KMS-11 (cell line): ENCODE results near the gene CLDN8.

Source experiments
- H2AFZ ChIP-seq: fragments of 200-600 bp; sonication (generic); 2 replicates; pipeline ENCODE4 v1.6.1; 2016; ENCODE audit warnings: antibody characterized with exemption, mixed run types, low read depth
- H3K27ac ChIP-seq: fragments of 200-600 bp; sonication (generic); 2 replicates; pipeline ENCODE4 v1.6.1; 2016; ENCODE audit warnings: mild to moderate bottlenecking, mixed run types
- H3K27me3 ChIP-seq: fragments of 200-600 bp; sonication (generic); 2 replicates; pipeline ENCODE4 v1.6.1; 2017; ENCODE audit warnings: mild to moderate bottlenecking, low read depth, mixed run types, moderate library complexity; ENCODE audit not compliant: insufficient read depth
- H3K36me3 ChIP-seq: fragments of 200-600 bp; sonication (generic); 2 replicates; pipeline ENCODE4 v1.6.1; 2017; ENCODE audit warnings: mild to moderate bottlenecking, mixed run types; ENCODE audit not compliant: insufficient read depth
- H3K4me1 ChIP-seq: fragments of 200-600 bp; sonication (generic); 2 replicates; pipeline ENCODE4 v1.6.1; 2016; ENCODE audit warnings: mild to moderate bottlenecking, low read depth, mixed run types; ENCODE audit not compliant: poor library complexity, severe bottlenecking
- H3K4me2 ChIP-seq: fragments of 200-600 bp; sonication (generic); 2 replicates; pipeline ENCODE4 v1.7.0; 2016; ENCODE audit warnings: mild to moderate bottlenecking, mixed run types
- H3K4me3 ChIP-seq: fragments of 200-600 bp; sonication (generic); IDR thresholded peaks from 2 replicates; pipeline ENCODE4 v1.6.1; 2017; ENCODE audit warnings: low read depth, low read length, mixed read lengths; ENCODE audit not compliant: insufficient read depth
- H3K79me2 ChIP-seq: fragments of 200-600 bp; sonication (generic); 2 replicates; pipeline ENCODE4 v1.6.1; 2016; ENCODE audit warnings: low read depth, mixed run types; ENCODE audit not compliant: insufficient read depth
- H3K9ac ChIP-seq: fragments of 200-600 bp; sonication (generic); 2 replicates; pipeline ENCODE4 v1.6.1; 2016; ENCODE audit warnings: mild to moderate bottlenecking, mixed run types
- H4K20me1 ChIP-seq: fragments of 200-600 bp; sonication (generic); 2 replicates; pipeline ENCODE4 v1.6.1; 2016; ENCODE audit warnings: mild to moderate bottlenecking, mixed run types; ENCODE audit not compliant: insufficient read depth
- TF ChIP-seq, protein P1 (sequence below): fragments of 200-600 bp; sonication (generic); conservative IDR thresholded peaks from 2 replicates; pipeline ENCODE4 v1.6.1; 2017; ENCODE audit warnings: low read depth, mild to moderate bottlenecking, antibody characterized with exemption, low read length, moderate library complexity, mixed read lengths

The CLDN8 gene

DNA sequence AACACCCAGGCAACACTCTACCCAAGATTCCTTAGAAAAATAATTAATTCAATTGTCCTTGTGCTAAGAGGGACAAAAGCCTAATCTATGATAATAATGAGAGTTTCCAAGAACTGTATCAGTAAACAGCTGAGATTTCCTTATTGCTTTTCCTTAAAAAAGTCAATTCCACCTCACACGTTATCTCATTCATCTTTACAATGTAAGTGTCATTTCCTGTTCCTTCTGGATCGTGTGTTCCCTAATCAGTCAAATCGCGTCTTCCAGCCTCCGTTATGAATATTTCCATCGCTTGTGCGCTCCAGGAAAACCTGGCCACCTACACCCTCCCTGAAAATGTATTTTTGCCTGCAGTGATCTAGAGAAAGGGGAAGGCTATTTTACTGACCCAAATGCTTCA is 25.3 kb downstream of the CLDN8 start:
- no peak overlapping the region for H3K4me2 ChIP-seq
- no peak overlapping the region for H3K9ac ChIP-seq
- H4K20me1 ChIP-seq: no peaks in the 10 kb centered on the region
- no peaks in the 10 kb centered on the region for H3K4me1 ChIP-seq
- H3K4me3 ChIP-seq: no peak overlapping the region
- H3K27ac ChIP-seq: no peak overlapping the region
- no peaks in the 10 kb centered on the region for H3K36me3 ChIP-seq
- no peaks in the 10 kb centered on the region for H3K27me3 ChIP-seq
- no peak overlapping the region for H2AFZ ChIP-seq
- no peaks in the 10 kb centered on the region for H3K79me2 ChIP-seq
- TF ChIP-seq, protein P1, sequence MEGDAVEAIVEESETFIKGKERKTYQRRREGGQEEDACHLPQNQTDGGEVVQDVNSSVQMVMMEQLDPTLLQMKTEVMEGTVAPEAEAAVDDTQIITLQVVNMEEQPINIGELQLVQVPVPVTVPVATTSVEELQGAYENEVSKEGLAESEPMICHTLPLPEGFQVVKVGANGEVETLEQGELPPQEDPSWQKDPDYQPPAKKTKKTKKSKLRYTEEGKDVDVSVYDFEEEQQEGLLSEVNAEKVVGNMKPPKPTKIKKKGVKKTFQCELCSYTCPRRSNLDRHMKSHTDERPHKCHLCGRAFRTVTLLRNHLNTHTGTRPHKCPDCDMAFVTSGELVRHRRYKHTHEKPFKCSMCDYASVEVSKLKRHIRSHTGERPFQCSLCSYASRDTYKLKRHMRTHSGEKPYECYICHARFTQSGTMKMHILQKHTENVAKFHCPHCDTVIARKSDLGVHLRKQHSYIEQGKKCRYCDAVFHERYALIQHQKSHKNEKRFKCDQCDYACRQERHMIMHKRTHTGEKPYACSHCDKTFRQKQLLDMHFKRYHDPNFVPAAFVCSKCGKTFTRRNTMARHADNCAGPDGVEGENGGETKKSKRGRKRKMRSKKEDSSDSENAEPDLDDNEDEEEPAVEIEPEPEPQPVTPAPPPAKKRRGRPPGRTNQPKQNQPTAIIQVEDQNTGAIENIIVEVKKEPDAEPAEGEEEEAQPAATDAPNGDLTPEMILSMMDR: no peak

DNA sequence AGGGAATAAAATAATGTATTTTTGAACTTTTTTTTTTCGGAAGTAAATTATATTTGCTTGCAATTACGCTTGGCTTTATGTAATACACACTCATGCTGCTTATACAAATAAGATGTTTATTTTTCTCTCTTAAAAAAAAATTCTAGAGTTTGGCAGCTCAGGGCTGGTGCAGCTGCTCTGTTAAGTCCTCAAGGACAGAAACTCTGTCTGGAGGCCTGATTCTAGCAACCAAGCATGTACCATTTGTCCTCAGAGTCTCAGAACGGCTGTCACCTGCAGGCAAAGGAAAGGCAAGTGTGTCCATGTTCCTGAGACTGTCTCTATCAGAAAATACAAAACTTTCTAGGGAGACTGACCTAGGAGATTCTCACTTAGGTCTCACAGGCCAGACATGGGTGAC is 26.1 kb downstream of the CLDN8 start:
- Histone ChIP-seq H3K27ac (no peak overlapping the region), H3K36me3 (no peaks in the 10 kb centered on the region), H3K79me2 (no peaks in the 10 kb centered on the region), H3K4me3 (no peak overlapping the region), H3K9ac (no peak overlapping the region), H3K27me3 (no peaks in the 10 kb centered on the region), H3K4me1 (no peaks in the 10 kb centered on the region), H4K20me1 (no peaks in the 10 kb centered on the region), H3K4me2 (no peak overlapping the region), H2AFZ (no peak overlapping the region)
- TF ChIP-seq, protein P1: no peak

GRCh38 chr21:30186242-30186641 is 29.7 kb downstream of the CLDN8 start:
- Histone ChIP-seq H3K36me3 (no peaks in the 10 kb centered on the region), H3K4me2 (no peak overlapping the region), H3K27ac (no peak overlapping the region), H3K27me3 (no peaks in the 10 kb centered on the region), H4K20me1 (no peaks in the 10 kb centered on the region), H2AFZ (no peak overlapping the region), H3K9ac (no peak overlapping the region), H3K4me1 (no peaks in the 10 kb centered on the region), H3K4me3 (no peak overlapping the region), H3K79me2 (no peaks in the 10 kb centered on the region)
- TF ChIP-seq, protein P1: no peak

DNA sequence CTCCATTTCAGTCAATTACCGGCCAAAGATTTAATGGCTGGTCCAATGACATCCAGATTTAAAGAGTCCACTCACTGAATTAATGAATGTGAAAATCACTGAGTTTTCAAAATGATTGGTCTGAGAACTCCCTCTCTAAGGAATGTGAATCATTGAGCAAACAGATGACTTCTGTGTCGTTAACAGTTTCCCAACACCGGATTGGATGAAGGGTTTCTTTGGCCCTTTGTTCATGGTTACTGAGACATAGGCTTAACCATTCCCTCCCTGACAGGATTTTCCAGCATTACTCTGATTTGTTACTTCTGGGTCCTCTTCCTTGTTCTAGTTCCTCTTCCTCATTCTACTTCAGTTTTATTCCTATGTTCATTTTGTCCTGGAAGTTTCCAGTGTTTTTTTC is 47.8 kb downstream of the CLDN8 start:
- Histone ChIP-seq H3K4me1 (no peaks in the 10 kb centered on the region), H2AFZ (no peak overlapping the region), H3K27me3 (no peaks in the 10 kb centered on the region), H3K4me2 (no peak overlapping the region), H3K27ac (no peak overlapping the region), H3K9ac (no peak overlapping the region), H3K79me2 (no peaks in the 10 kb centered on the region), H3K4me3 (no peak overlapping the region), H4K20me1 (no peaks in the 10 kb centered on the region), H3K36me3 (no peaks in the 10 kb centered on the region)
- TF ChIP-seq, protein P1: no peak

DNA sequence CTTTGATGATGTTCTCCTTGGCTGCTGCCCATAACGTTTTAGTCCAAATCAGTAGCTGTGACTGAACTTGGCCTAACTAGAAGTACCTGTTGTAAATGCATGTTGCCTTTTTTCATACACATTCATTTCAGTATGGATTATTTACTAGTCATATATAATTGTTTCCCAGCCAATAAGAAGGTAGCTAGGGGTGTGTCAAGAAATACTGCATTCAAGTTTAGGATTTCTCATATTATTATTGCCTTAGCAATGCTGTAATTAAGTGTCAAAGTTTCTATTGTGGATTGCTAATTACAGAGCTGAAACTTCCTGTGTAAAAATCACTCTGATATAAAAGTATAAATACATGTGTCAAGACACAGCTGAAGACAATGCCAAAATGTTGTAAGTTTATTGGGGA is 49.2 kb downstream of the CLDN8 start, which contains the start of gene CLDN17:
Gene CLDN17 (minus strand): TSS at position 101 of the 400 bp plus-strand sequence. CDS start 188 bp downstream, outside the sequence.
- H3K4me2 ChIP-seq: no peak within 1 kb of the TSS
- H3K36me3 ChIP-seq: no peaks in the 10 kb centered on the region
- no peak within 1 kb of the TSS for H3K9ac ChIP-seq
- no peaks in the 10 kb centered on the region for H4K20me1 ChIP-seq
- TF ChIP-seq, protein P1: no peak
- no peaks in the 10 kb centered on the region for H3K27me3 ChIP-seq
- no peaks in the 10 kb centered on the region for H3K4me1 ChIP-seq
- no peaks in the 10 kb centered on the region for H3K79me2 ChIP-seq
- no peak within 1 kb of the TSS for H3K27ac ChIP-seq
- H2AFZ ChIP-seq: no peak within 1 kb of the TSS
- H3K4me3 ChIP-seq: no peak within 1 kb of the TSS
